Smooth muscle cell (in vitro differentiated cells): ENCODE data around the gene PTPRE. TPM values are rescaled to one million over a fixed set of nuclear protein-coding genes. Genes with fewer than 3 reads are reported as not detected.
A peak's percentile ranks its signal among the peaks of the same experiment; 100 is the strongest.

Source experiments
- DNase-seq: peaks from one replicate; lab custom pipeline; 2025; ENCODE audit not compliant: unreplicated experiment; lab: John Stamatoyannopoulos, UW
- H2AFZ ChIP-seq: fragments of 200-600 bp; sonication (generic); 2 replicates; pipeline ENCODE4 v1.6.0; 2016; ENCODE audit warnings: antibody characterized with exemption, low read depth, mild to moderate bottlenecking
- H3F3A ChIP-seq: fragments of 200-600 bp; sonication (generic); 2 replicates; pipeline ENCODE4 v1.6.0; 2017; ENCODE audit warnings: antibody characterized with exemption, low read depth
- H3K27ac ChIP-seq: fragments of 200-600 bp; sonication (generic); 2 replicates; pipeline ENCODE4 v1.5.1; 2016; ENCODE audit warnings: low read depth, mild to moderate bottlenecking
- H3K27me3 ChIP-seq: fragments of 200-600 bp; sonication (generic); 2 replicates; pipeline ENCODE4 v1.6.1; 2016; ENCODE audit warnings: low read depth, mild to moderate bottlenecking
- H3K36me3 ChIP-seq: fragments of 200-600 bp; sonication (generic); 2 replicates; pipeline ENCODE4 v1.5.1; 2016; ENCODE audit warnings: low read depth
- H3K4me1 ChIP-seq: fragments of 200-600 bp; sonication (generic); 2 replicates; pipeline ENCODE4 v1.5.1; 2016; ENCODE audit warnings: low read depth
- H3K4me2 ChIP-seq: fragments of 200-600 bp; sonication (generic); 2 replicates; pipeline ENCODE4 v1.6.0; 2016; ENCODE audit warnings: mild to moderate bottlenecking
- H3K4me3 ChIP-seq: fragments of 200-600 bp; sonication (generic); 2 replicates; pipeline ENCODE4 v1.5.1; 2016; ENCODE audit warnings: mild to moderate bottlenecking
- H3K79me2 ChIP-seq: fragments of 200-600 bp; sonication (generic); 2 replicates; pipeline ENCODE4 v1.6.0; 2016; ENCODE audit warnings: low read depth, mild to moderate bottlenecking
- H3K9ac ChIP-seq: fragments of 200-600 bp; sonication (generic); 2 replicates; pipeline ENCODE4 v1.6.0; 2016; ENCODE audit warnings: low read depth
- H3K9me3 ChIP-seq: fragments of 200-600 bp; sonication (generic); replicated peaks from 2 replicates; pipeline ENCODE4 v1.5.1; 2016; ENCODE audit warnings: low read depth
- H4K20me1 ChIP-seq: fragments of 200-600 bp; sonication (generic); 2 replicates; pipeline ENCODE4 v1.6.0; 2016; ENCODE audit warnings: low read depth
- WGBS: methylation state at CpG from one replicate; pipeline ENCODE4 v1.1.7; 2016; ENCODE audit warnings: low lambda C conversion rate; 5-methylcytosine and 5-hydroxymethylcytosine counted together
- polyA plus RNA-seq: library from polyadenylated mRNA; unstranded; fragments of >200 nt; fragmentation: Nextera tagmentation; extraction: Ambion mirVana; gene quantifications from 2 replicates; pipeline ENCODE4 v1.2.1, GENCODE V29; 2016
- total RNA-seq: library from RNA; depleted of rRNA; stranded (reverse); fragments of >200 nt; gene quantifications from 2 replicates; pipeline ENCODE4 v1.2.3, GENCODE V29; 2014
- TF ChIP-seq, protein P1 (sequence below): fragments of 200-600 bp; sonication (generic); IDR thresholded peaks from 2 replicates; pipeline ENCODE4 v1.5.1; 2017; ENCODE audit warnings: borderline replicate concordance, mild to moderate bottlenecking, antibody characterized with exemption; ENCODE audit not compliant: insufficient read depth, poor library complexity, severe bottlenecking

Gene PTPRE
- total and polyA plus RNA-seq, 2 experiments from 2014 or later = 17.1 to 22.7 TPM

DNA sequence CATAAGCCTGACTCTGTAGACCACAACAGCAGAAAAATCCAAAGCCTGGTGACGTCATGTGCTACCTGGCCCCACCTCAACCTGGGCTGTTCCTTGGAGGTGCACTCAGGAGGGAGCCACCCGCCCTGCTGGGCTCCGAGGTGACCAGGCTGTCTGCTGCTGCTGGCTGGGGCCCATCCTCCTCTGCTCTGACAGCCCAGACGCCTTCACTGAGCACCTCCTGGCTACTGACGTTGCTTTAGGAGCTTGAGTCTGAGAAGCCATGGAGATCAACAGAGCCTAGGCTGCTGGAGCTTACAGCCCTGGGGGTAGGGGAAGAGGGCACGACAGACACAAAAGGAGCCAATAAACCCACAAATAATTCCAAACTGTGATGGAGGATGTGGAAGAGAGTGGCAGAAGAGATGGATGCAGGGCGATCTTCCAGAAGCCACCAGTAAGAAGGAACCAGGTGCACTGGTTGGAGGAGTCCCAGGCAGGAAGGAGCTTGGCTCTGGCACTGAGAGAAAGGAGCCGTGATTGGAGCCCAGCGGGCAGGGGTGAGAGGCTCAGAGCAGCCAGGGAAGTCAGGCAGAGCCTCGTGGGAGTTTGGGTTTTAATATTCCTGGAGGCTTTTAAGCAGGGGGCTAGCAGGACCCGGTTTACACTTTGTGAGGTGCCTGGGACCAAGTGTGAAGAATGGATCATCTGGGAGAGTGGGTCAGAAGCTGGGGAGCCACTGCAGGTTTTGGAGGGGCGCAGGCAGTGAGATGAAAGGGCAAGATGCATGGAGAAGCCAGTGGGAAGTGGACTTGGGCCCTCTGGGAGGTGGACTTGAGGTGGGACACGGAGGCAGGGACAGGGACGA, 1.7 kb upstream of the PTPRE start:
- Histone ChIP-seq H3K4me3 (no peak overlapping the region), H3K27ac (peak overlapping the region; percentile 39), H4K20me1 (no peaks in the 10 kb centered on the region), H3F3A (no peaks in the 10 kb centered on the region), H2AFZ (no peak overlapping the region), H3K27me3 (no peaks in the 10 kb centered on the region), H3K9me3 (no peaks in the 10 kb centered on the region), H3K4me2 (no peak overlapping the region), H3K79me2 (peaks cover 11% of the 10 kb centered on the region), H3K9ac (no peak overlapping the region), H3K4me1 (peaks cover 4% of the 10 kb centered on the region), H3K36me3 (no peaks in the 10 kb centered on the region)
- TF ChIP-seq, protein P1, sequence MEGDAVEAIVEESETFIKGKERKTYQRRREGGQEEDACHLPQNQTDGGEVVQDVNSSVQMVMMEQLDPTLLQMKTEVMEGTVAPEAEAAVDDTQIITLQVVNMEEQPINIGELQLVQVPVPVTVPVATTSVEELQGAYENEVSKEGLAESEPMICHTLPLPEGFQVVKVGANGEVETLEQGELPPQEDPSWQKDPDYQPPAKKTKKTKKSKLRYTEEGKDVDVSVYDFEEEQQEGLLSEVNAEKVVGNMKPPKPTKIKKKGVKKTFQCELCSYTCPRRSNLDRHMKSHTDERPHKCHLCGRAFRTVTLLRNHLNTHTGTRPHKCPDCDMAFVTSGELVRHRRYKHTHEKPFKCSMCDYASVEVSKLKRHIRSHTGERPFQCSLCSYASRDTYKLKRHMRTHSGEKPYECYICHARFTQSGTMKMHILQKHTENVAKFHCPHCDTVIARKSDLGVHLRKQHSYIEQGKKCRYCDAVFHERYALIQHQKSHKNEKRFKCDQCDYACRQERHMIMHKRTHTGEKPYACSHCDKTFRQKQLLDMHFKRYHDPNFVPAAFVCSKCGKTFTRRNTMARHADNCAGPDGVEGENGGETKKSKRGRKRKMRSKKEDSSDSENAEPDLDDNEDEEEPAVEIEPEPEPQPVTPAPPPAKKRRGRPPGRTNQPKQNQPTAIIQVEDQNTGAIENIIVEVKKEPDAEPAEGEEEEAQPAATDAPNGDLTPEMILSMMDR = no peak
- no peak for DNase-seq
- 77% methylated on average over 14 of the region's 14 CpGs for WGBS

DNA sequence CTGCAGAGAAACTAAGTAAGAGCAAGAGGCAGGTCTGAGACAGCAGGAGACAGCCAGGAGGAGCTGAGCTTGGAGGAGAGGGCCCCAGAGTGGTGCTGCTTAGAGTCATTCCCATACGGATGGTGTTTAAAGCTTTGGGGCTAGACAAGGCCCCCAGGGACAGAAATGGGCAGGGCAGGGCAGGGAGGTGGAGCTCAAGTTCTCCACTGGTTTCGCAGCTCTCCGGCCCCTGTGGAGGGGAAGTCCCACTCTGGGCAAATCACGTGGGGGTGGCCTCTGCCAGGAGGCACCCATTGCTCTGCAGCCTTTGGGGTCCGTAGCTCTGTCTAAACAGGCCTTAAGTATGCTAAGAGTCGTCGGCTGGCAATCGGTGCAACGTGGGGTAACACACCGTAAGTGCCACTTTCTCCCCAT, 1.0 kb upstream of the PTPRE start:
- WGBS = 92% methylated on average over 10 of the region's 10 CpGs
- no peak overlapping the region for H3K9ac ChIP-seq
- H3K36me3 ChIP-seq = no peaks in the 10 kb centered on the region
- H4K20me1 ChIP-seq = no peaks in the 10 kb centered on the region
- H3K9me3 ChIP-seq = no peaks in the 10 kb centered on the region
- no peak overlapping the region for H3K4me2 ChIP-seq
- no peaks in the 10 kb centered on the region for H3K27me3 ChIP-seq
- H3F3A ChIP-seq = no peaks in the 10 kb centered on the region
- H3K4me3 ChIP-seq = no peak overlapping the region
- no peak for DNase-seq
- TF ChIP-seq, protein P1 = no peak
- H3K79me2 ChIP-seq = peaks cover 16% of the 10 kb centered on the region
- H2AFZ ChIP-seq = no peak overlapping the region
- peak overlapping the region; percentile 39 for H3K27ac ChIP-seq
- peaks cover 4% of the 10 kb centered on the region for H3K4me1 ChIP-seq

DNA sequence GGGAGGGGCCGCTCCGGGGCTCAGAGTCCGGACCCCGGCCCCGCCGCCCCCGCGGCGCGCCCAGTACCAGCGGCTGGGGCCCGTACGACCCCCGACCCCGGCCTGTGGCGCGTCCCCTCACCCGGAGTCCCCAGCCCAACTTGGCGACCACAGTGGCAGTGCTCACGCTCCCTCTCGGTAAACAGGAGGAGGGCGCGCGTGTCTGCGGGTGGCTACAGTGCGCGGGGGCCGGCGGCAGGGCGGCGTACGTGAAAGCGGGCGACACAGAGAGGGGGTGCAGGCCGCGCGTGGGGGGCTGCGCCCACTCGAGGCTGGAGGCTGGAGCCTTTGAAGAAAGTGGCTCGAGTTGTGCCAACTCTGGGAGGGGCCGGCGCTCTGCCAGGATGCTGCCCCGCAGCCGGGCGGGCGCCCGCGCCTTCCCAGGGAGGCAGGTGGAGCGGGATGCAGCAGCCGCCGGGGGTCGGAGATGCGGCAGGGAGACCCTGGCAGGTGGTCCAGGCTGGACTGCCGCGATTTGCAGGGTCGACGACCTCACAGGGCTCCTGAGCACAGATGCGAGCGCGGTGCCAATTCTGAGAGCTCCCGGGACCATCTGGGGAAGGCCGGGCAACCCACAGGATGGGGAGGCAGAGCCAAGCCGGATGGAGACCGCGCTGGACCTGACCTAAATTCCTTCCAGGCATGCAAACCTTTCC, 655 bp downstream of the PTPRE start:
- peak overlapping the region; percentile 91 for H3K4me3 ChIP-seq
- peak overlapping the region; percentile 94 for H3K4me2 ChIP-seq
- H3K27me3 ChIP-seq = no peaks in the 10 kb centered on the region
- WGBS = 23% methylated on average over 40 of the region's 65 CpGs
- H4K20me1 ChIP-seq = no peaks in the 10 kb centered on the region
- no peaks in the 10 kb centered on the region for H3F3A ChIP-seq
- TF ChIP-seq, protein P1 = no peak
- no peak for DNase-seq
- peaks cover 4% of the 10 kb centered on the region for H3K4me1 ChIP-seq
- H3K9ac ChIP-seq = peak overlapping the region; percentile 78
- no peaks in the 10 kb centered on the region for H3K36me3 ChIP-seq
- H3K79me2 ChIP-seq = peaks cover 31% of the 10 kb centered on the region
- peak overlapping the region; percentile 75 for H2AFZ ChIP-seq
- H3K27ac ChIP-seq = peak overlapping the region; percentile 77
- H3K9me3 ChIP-seq = no peaks in the 10 kb centered on the region
